IMR-90 (cell line): ENCODE data around the gene LRRC3C. TPM values are rescaled to one million over a fixed set of nuclear protein-coding genes. Genes with fewer than 3 reads are reported as not detected.

Experiments
- ATAC-seq: fragments of 200-7000 bp; cut with Tn5 transposase; 2 replicates; pipeline ENCODE4 v1.9.1; 2020; ENCODE audit warnings: low read depth, mild to moderate bottlenecking, moderate library complexity
- BruUV-seq: library from RNA; stranded (reverse); fragments of 400-500 nt; replicated peaks from 2 replicates; lab custom pipeline; 2021; lab: Mats Ljungman, UMichigan
- CTCF ChIA-PET: fragments of 300-600 bp; formaldehyde crosslinking; extraction: SDS; loops from one replicate; lab custom pipeline; 2021; ENCODE audit warnings: antibody characterized with exemption; lab: Yijun Ruan, JAX
- POLR2A ChIA-PET: fragments of 300-600 bp; sonication (Branson Sonifier 250); formaldehyde crosslinking; loops from one replicate; lab custom pipeline; 2022; ENCODE audit warnings: antibody characterized with exemption; ENCODE audit not compliant: unreplicated experiment; lab: Charles Lee
- DNase-seq: peaks from one replicate; pipeline ENCODE4 v3.0.0; 2013
- H2AFZ ChIP-seq: replicated peaks from 2 replicates; pipeline ENCODE3; 2013; ENCODE audit warnings: low read length, mild to moderate bottlenecking; ENCODE audit not compliant: poor library complexity
- H2AK5ac ChIP-seq: 2 replicates; pipeline ENCODE4 v1.6.1; 2013; ENCODE audit warnings: low read depth, low read length, inconsistent platforms
- H2AK9ac ChIP-seq: replicated peaks from 2 replicates; pipeline ENCODE3; 2013; ENCODE audit warnings: mild to moderate bottlenecking, low read depth, low read length, moderate library complexity; ENCODE audit not compliant: poor library complexity
- H2BK120ac ChIP-seq: 2 replicates; pipeline ENCODE4 v1.6.1; 2013; ENCODE audit warnings: low read depth, low read length, inconsistent platforms
- H2BK15ac ChIP-seq: 3 replicates; pipeline ENCODE4 v1.6.1; 2013; ENCODE audit warnings: low read depth, low read length, inconsistent platforms
- H2BK20ac ChIP-seq: 2 replicates; pipeline ENCODE4 v1.6.1; 2013; ENCODE audit warnings: low read depth, mild to moderate bottlenecking, inconsistent platforms, low read length, moderate library complexity
- H2BK5ac ChIP-seq: 2 replicates; pipeline ENCODE4 v1.6.1; 2013; ENCODE audit warnings: mild to moderate bottlenecking, low read depth, low read length, inconsistent platforms; ENCODE audit not compliant: poor library complexity, severe bottlenecking
- H3K14ac ChIP-seq: replicated peaks from 2 replicates; pipeline ENCODE4 v1.6.1; 2013; ENCODE audit warnings: low read depth, low read length, inconsistent platforms
- H3K18ac ChIP-seq: 2 replicates; pipeline ENCODE4 v1.6.1; 2013; ENCODE audit warnings: low read depth, low read length, control low read depth
- H3K23ac ChIP-seq: 2 replicates; pipeline ENCODE4 v1.6.1; 2013; ENCODE audit warnings: low read depth, low read length, inconsistent platforms
- H3K27ac ChIP-seq: 2 replicates; pipeline ENCODE4 v1.5.1; 2013; ENCODE audit warnings: mild to moderate bottlenecking, control low read depth, low read length; ENCODE audit not compliant: insufficient read depth
- H3K27me3 ChIP-seq: 2 replicates; pipeline ENCODE4 v1.6.1; 2013; ENCODE audit warnings: low read length; ENCODE audit not compliant: control insufficient read depth, insufficient read depth
- H3K36me3 ChIP-seq: 2 replicates; pipeline ENCODE4 v1.6.1; 2013; ENCODE audit warnings: low read length, mixed read lengths; ENCODE audit not compliant: control insufficient read depth, insufficient read depth
- H3K4ac ChIP-seq: 2 replicates; pipeline ENCODE4 v1.6.1; 2013; ENCODE audit warnings: low read depth, low read length, inconsistent platforms
- H3K4me1 ChIP-seq: 2 replicates; pipeline ENCODE4 v1.6.1; 2013; ENCODE audit warnings: low read length, mixed read lengths; ENCODE audit not compliant: control insufficient read depth, insufficient read depth
- H3K4me2 ChIP-seq: 2 replicates; pipeline ENCODE4 v1.6.1; 2013; ENCODE audit warnings: low read depth, mild to moderate bottlenecking, control low read depth, low read length, moderate library complexity
- H3K4me3 ChIP-seq: 2 replicates; pipeline ENCODE4 v1.5.1; 2013; ENCODE audit warnings: low read depth, mild to moderate bottlenecking, control low read depth, low read length, moderate library complexity; ENCODE audit not compliant: insufficient read depth
- H3K56ac ChIP-seq: 2 replicates; pipeline ENCODE4 v1.6.1; 2013; ENCODE audit warnings: low read length, inconsistent platforms; ENCODE audit not compliant: insufficient read depth; ENCODE audit errors: extremely low read depth
- H3K79me1 ChIP-seq, 2 experiments: 2 replicates each; pipeline ENCODE4 v1.6.1; 2013; ENCODE audit warnings: low read length in 2 of 2, inconsistent platforms in 1 of 2, low read depth in 1 of 2
- H3K9ac ChIP-seq: 2 replicates; pipeline ENCODE4 v1.6.1; 2013; ENCODE audit warnings: low read depth, low read length, control low read depth
- H3K9me1 ChIP-seq: 2 replicates; pipeline ENCODE4 v1.6.1; 2013; ENCODE audit warnings: low read length, inconsistent platforms; ENCODE audit not compliant: insufficient read depth
- H3K9me3 ChIP-seq: 2 replicates; pipeline ENCODE4 v1.6.1; 2013; ENCODE audit warnings: low read length; ENCODE audit not compliant: control insufficient read depth, insufficient read depth
- H4K20me1 ChIP-seq: 2 replicates; pipeline ENCODE4 v1.6.1; 2013; ENCODE audit warnings: low read length, inconsistent platforms; ENCODE audit not compliant: insufficient read depth
- H4K5ac ChIP-seq: 2 replicates; pipeline ENCODE4 v1.6.1; 2013; ENCODE audit warnings: mild to moderate bottlenecking, low read depth, low read length, control low read depth
- H4K8ac ChIP-seq, 2 experiments: 2 replicates each; pipeline ENCODE4 v1.6.1; 2013; ENCODE audit warnings: low read depth in 2 of 2, low read length in 2 of 2, control low read depth in 1 of 2, inconsistent platforms in 1 of 2
- H4K91ac ChIP-seq: 2 replicates; pipeline ENCODE4 v1.6.1; 2013; ENCODE audit warnings: low read depth, low read length, inconsistent platforms; ENCODE audit not compliant: insufficient read depth
- MAZ ChIP-seq: IDR thresholded peaks from 2 replicates; pipeline ENCODE4 v1.6.1; 2012; ENCODE audit warnings: low read depth, mild to moderate bottlenecking, low read length, improper control_type of control experiment, moderate library complexity, borderline replicate concordance
- MXI1 ChIP-seq: IDR thresholded peaks from 2 replicates; pipeline ENCODE4 v1.6.1; 2012; ENCODE audit warnings: low read depth, mild to moderate bottlenecking, low read length, moderate library complexity, borderline replicate concordance
- RCOR1 ChIP-seq: IDR thresholded peaks from 2 replicates; pipeline ENCODE4 v1.6.1; 2012; ENCODE audit warnings: mild to moderate bottlenecking, low read length, improper control_type of control experiment; ENCODE audit not compliant: insufficient replicate concordance
- WGBS, 2 experiments: methylation state at CpG; one replicate each; pipeline versions ENCODE4 v1.1.5 to v1.1.7; 2013; ENCODE audit warnings: missing lambda C conversion rate in 2 of 2; ENCODE audit not compliant: insufficient read length in 1 of 2; ENCODE audit errors: extremely low coverage in 2 of 2; 5-methylcytosine and 5-hydroxymethylcytosine counted together
- dilution Hi-C: fragments of 300-500 bp; cut with HindIII; formaldehyde crosslinking; loops from one replicate; pipeline ENCODE4 v1.14.3; 2018; ENCODE audit warnings: low sequenced_read_pairs; ENCODE audit not compliant: unreplicated experiment
- in situ Hi-C: fragments of 300-500 bp; cut with MboI; formaldehyde crosslinking; loops from 3 replicates; pipeline ENCODE4 v1.14.3; 2019; ENCODE audit warnings: low sequenced_read_pairs, inconsistent platforms, mixed read lengths
- intact Hi-C: fragments of 100-400 bp; cut with micrococcal nuclease; formaldehyde crosslinking; loops from 2 replicates; pipeline ENCODE4 v1.10.0; 2022
- polyA plus RNA-seq, 3 experiments: library from polyadenylated mRNA; depleted of rRNA; stranded (reverse); fragments of >200 nt; gene quantifications; 2 replicates each; pipeline ENCODE4 v1.2.3, GENCODE V29; 2012; ENCODE audit warnings: low replicate concordance in 1 of 3
- total RNA-seq: library from RNA; depleted of rRNA; stranded (reverse); fragments of >200 nt; gene quantifications from 2 replicates; pipeline ENCODE4 v1.2.3, GENCODE V29; 2012

Gene LRRC3C
- total and polyA plus RNA-seq, 2 of the 4 experiments (the other 2 are of a cell fraction), result not detected

DNA sequence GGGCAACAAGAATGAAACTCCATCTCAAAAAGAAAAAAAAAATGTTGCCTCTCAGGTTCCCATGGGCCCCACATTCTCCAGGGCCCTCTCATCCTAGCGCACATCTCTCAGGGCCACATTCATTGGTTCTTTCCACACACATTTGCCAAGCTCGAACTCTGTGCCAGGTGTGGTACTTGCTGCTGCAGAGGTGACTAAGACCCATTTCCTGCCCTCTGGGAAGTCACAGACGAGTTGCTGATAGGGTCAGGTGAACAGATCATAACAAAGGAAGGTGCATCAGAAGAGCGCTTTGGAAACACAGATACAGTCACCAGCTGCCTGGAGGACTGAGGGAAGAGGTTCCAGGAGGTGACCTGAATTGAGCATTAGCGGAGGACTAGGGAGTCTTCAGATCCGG, 36.3 kb downstream of the LRRC3C start:
- no peak overlapping the region for H2BK20ac ChIP-seq
- H2BK5ac ChIP-seq, result no peak overlapping the region
- no peak overlapping the region for H2AK9ac ChIP-seq
- H3K79me1 ChIP-seq, result no peaks in the 10 kb centered on the region
- CTCF ChIA-PET, result interaction anchor here (0.7 kb wide), 1 partner anchor 17 kb away, joined by 3 read pairs; the partner anchor contains the start of gene PSMD3
- H2AFZ ChIP-seq, result no peak overlapping the region
- dilution Hi-C loops, result no loop called here
- no peak for TF ChIP-seq MAZ
- no peak for TF ChIP-seq RCOR1
- no peak for TF ChIP-seq MXI1
- H3K4me2 ChIP-seq, result no peak overlapping the region
- H3K9ac ChIP-seq, result no peak overlapping the region
- intact Hi-C loops, result no loop called here
- H4K20me1 ChIP-seq, result no peaks in the 10 kb centered on the region
- in situ Hi-C loops, result no loop called here
- no peak overlapping the region for H4K8ac ChIP-seq
- DNase-seq (no peak), ATAC-seq (no peak)
- 50% methylated on average over 3 of the region's 6 CpGs; no CpG with 5 or more reads in 1 of the 2 experiments for WGBS, 2 experiments
- no peak overlapping the region for H4K5ac ChIP-seq
- no peaks in the 10 kb centered on the region for H3K36me3 ChIP-seq
- no TSS peak for BruUV-seq
- H3K27ac ChIP-seq, result no peak overlapping the region
- H3K27me3 ChIP-seq, result peaks cover 35% of the 10 kb centered on the region
- no peak overlapping the region for H3K56ac ChIP-seq
- no peak overlapping the region for H3K4me3 ChIP-seq
- H3K23ac ChIP-seq, result no peak overlapping the region
- H2BK15ac ChIP-seq, result no peak overlapping the region
- H3K4me1 ChIP-seq, result no peaks in the 10 kb centered on the region
- no peak overlapping the region for H2BK120ac ChIP-seq
- H4K91ac ChIP-seq, result no peak overlapping the region
- no peaks in the 10 kb centered on the region for H3K9me3 ChIP-seq
- no peaks in the 10 kb centered on the region for H3K9me1 ChIP-seq
- H2AK5ac ChIP-seq, result no peak overlapping the region
- H3K18ac ChIP-seq, result no peak overlapping the region
- POLR2A ChIA-PET, result no interaction called here
- H3K4ac ChIP-seq, result no peak overlapping the region
- H3K14ac ChIP-seq, result no peak overlapping the region
